Middle frontal gyrus (tissue), 1 donor: Measurements from ENCODE around the gene ZNF536.

Experiments used
- DNase-seq: peaks from one replicate; pipeline ENCODE4 v3.0.0-alpha.2; 2015; ENCODE audit warnings: low spot score; ENCODE audit errors: extremely low spot score

Gene ZNF536

DNA sequence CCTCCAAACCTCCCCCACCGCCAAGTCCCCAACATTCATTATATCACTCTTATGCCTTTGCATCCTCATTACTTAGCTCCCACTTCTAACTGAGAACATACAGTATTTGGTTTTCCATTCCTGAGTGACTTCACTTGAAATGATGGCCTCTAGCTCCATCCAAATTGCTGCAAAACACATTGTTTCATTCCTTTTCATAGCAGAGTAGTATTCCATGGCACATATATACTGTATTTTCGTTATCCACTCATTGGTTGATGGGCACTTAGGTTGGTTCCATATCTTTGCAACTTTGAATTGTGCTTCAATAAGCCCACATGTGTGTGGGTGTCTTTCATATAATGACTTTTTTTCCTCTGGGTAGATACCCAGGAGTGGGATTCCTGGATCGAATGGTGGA, 233.1 kb downstream of the ZNF536 start:
- DNase-seq: no peak

DNA sequence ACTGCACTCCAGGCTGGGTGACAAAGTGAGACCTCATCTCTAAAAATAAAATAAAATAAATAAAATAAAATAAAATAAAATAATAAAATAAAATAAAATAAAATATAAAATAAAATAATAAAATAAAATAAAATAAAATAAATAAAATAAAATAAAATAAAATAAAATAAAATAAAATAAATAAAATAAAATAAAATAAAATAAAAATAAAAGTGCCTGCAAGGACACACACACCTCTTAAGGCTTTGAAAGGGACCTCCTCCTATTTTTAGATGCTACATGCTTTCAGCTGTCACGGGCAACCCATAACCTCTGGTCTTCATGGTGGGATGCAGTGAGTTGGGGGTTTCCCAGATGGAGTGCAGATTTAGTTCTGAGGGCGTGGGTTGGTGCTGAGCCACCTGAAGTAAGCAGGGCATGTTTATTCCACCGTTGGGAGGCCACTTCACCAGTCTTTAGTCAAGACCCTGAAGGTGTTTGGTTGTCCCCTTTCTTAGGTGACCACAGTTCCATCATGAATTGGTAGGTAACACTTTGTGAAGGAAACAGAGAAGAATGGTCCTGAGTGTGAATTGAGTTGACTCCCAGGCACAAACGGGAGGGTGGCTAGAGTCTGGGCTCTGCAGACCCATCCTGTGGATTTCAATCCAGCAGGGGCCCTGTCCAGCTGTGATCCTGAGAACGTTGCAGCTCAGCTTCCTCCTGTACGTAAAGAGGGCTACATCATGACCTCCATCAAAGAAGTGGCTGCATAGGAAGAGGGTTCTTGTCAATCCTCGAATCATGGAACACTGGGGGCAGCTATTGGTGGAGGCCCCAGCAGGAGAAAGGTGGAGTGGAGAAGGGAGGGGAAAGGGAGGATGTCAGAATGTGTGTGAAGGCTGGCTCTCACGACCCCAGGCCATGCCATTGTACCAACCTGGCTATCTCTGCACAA, 234.2 kb downstream of the ZNF536 start:
- DNase-seq: no peak
